Activated B cell treated with CpG ODN at 0.5 μM for 24 hours (primary cell): Measurements from ENCODE around the gene WDFY4. TPM values are rescaled to one million over a fixed set of nuclear protein-coding genes. Genes with fewer than 3 reads are reported as not detected.

Source experiments
- ATAC-seq: fragments of 200-7000 bp; cut with Tn5 transposase; one replicate; pipeline ENCODE4 v1.10.0; 2021; ENCODE audit warnings: low read depth, mild to moderate bottlenecking, moderate library complexity
- CTCF ChIA-PET: fragments of 350-600 bp; sonication (Branson Sonifier 250); formaldehyde crosslinking; loops from one replicate; lab custom pipeline; 2021; ENCODE audit warnings: antibody characterized with exemption; lab: Charles Lee
- POLR2A ChIA-PET: fragments of 350-600 bp; sonication (Branson Sonifier 250); formaldehyde crosslinking; loops from one replicate; lab custom pipeline; 2021; ENCODE audit warnings: antibody characterized with exemption; lab: Charles Lee
- DNase-seq: peaks from one replicate; pipeline ENCODE4 v3.0.0; 2022
- H3K27ac Mint-ChIP-seq: one replicate; pipeline ENCODE4 v1.8.0; 2020; ENCODE audit warnings: mixed read lengths
- H3K27me3 Mint-ChIP-seq: one replicate; pipeline ENCODE4 v1.8.0; 2021; ENCODE audit warnings: mixed read lengths
- H3K36me3 Mint-ChIP-seq: one replicate; pipeline ENCODE4 v1.8.0; 2021; ENCODE audit warnings: low read depth, mixed read lengths
- H3K4me1 Mint-ChIP-seq: one replicate; pipeline ENCODE4 v1.8.0; 2021; ENCODE audit warnings: mixed read lengths
- H3K4me3 Mint-ChIP-seq: one replicate; pipeline ENCODE4 v1.8.0; 2020; ENCODE audit warnings: mild to moderate bottlenecking, mixed read lengths
- H3K9me3 Mint-ChIP-seq: one replicate; pipeline ENCODE4 v1.8.0; 2020; ENCODE audit warnings: mixed read lengths
- intact Hi-C: fragments of 100-400 bp; cut with micrococcal nuclease; formaldehyde crosslinking; loops from one replicate; pipeline ENCODE4 v1.15.1; 2024
- total RNA-seq: library from RNA; stranded (reverse); gene quantifications from 2 replicates; pipeline ENCODE4 v1.2.3, GENCODE V29; 2022
- TF ChIP-seq, protein P1 (sequence below): fragments of 200-600 bp; IDR thresholded peaks from one replicate; pipeline ENCODE4 v1.8.0; 2022; ENCODE audit warnings: antibody characterized with exemption, mild to moderate bottlenecking

Gene WDFY4
- total RNA-seq, 1 donor from 2014 or later = 488 TPM

GRCh38 chr10:48833674-48834073 is 149.0 kb downstream of the WDFY4 start:
- Mint-ChIP-seq H3K9me3 (no peaks in the 10 kb centered on the region), H3K4me3 (no peak overlapping the region), H3K27me3 (no peaks in the 10 kb centered on the region), H3K27ac (no peak overlapping the region), H3K36me3 (peaks cover 98% of the 10 kb centered on the region), H3K4me1 (no peaks in the 10 kb centered on the region)
- TF ChIP-seq, protein P1, sequence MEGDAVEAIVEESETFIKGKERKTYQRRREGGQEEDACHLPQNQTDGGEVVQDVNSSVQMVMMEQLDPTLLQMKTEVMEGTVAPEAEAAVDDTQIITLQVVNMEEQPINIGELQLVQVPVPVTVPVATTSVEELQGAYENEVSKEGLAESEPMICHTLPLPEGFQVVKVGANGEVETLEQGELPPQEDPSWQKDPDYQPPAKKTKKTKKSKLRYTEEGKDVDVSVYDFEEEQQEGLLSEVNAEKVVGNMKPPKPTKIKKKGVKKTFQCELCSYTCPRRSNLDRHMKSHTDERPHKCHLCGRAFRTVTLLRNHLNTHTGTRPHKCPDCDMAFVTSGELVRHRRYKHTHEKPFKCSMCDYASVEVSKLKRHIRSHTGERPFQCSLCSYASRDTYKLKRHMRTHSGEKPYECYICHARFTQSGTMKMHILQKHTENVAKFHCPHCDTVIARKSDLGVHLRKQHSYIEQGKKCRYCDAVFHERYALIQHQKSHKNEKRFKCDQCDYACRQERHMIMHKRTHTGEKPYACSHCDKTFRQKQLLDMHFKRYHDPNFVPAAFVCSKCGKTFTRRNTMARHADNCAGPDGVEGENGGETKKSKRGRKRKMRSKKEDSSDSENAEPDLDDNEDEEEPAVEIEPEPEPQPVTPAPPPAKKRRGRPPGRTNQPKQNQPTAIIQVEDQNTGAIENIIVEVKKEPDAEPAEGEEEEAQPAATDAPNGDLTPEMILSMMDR = no peak
- ChIA-PET POLR2A (no interaction called here), CTCF (interaction anchor here (1.5 kb wide), 1 partner anchor 175 kb away, joined by 9 read pairs; no protein-coding TSS in a partner anchor)
- ATAC-seq = no peak
- intact Hi-C loops = no loop called here
- no peak for DNase-seq

DNA sequence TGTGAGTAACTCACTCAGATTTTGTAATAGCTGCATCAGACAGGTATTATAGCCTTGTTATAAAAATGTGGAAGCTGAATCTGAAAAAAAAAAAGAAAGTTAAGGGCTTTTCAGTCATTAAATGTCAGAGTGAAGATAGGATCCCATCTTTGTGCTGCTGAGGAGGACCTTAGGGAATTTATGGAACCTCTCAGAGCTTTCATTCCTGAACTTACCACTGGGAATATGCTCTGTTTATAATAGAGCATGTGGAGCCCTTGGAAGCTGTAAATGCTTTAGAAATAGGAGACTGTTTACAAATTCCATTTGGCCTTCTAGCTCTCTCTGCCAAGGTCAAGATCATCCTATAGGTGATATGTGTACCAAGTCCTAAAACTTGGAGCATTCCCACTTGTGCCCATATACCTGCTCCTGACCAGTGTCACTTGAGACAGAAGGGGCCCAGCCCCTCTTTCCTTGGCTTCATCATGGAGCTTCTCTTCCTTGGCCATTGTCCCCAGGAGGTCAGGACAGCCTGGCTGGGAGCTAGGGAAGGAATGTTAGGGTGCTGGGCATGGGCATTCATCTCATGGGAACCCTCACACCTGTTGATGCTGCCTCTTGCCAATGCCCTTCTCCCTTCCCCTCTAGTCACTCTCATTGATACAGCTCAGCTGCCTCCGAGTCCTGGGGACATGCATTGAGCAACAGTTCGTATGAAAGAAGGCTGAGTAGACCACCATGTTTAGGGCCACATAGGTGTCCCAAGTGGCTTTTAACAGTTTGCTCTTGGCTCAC is 149.7 kb downstream of the WDFY4 start:
- POLR2A ChIA-PET = no interaction called here

DNA sequence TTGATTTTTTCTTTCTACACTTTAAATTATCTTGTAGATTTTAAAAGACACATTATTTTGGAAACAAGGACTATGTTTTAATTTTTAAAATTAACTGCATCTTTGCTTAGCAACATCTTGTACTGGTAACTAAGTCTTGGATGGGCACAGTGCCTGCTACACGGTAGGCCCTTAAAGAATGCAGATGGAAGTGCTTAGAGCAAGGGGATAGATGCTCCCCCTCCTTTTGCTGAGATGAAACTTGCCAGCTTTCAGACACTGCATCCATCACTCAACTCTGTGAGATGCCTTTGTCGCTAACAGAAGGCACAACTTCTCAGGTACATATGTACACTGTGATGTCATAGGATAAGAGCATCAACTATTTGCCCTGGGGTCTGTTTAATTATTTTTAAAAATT is 151.1 kb downstream of the WDFY4 start:
- Mint-ChIP-seq H3K27me3 (no peaks in the 10 kb centered on the region), H3K36me3 (peaks cover 99% of the 10 kb centered on the region), H3K9me3 (no peaks in the 10 kb centered on the region), H3K4me3 (no peak overlapping the region), H3K27ac (no peak overlapping the region), H3K4me1 (no peaks in the 10 kb centered on the region)
- ATAC-seq (no peak), DNase-seq (no peak)
- POLR2A ChIA-PET = no interaction called here
- TF ChIP-seq, protein P1 = no peak
- CTCF ChIA-PET = no interaction called here
- intact Hi-C loops = no loop called here

More for the DNA sequence above, 149.7 kb downstream of the WDFY4 start:
- TF ChIP-seq, protein P1 = no peak
- CTCF ChIA-PET = interaction anchor here (1.2 to 1.5 kb wide), 2 partner anchors 176 to 283 kb away, joined by 3 to 9 read pairs; no protein-coding TSS in a partner anchor
- Mint-ChIP-seq H3K27ac (no peak overlapping the region), H3K4me3 (no peak overlapping the region), H3K27me3 (no peaks in the 10 kb centered on the region), H3K36me3 (peaks cover 98% of the 10 kb centered on the region), H3K4me1 (no peaks in the 10 kb centered on the region), H3K9me3 (no peaks in the 10 kb centered on the region)
- no peak for ATAC-seq
- DNase-seq = no peak
- intact Hi-C loops = no loop called here

- ChIA-PET CTCF (no interaction called here), POLR2A (no interaction called here)
- TF ChIP-seq, protein P1 = no peak
- H3K9me3 Mint-ChIP-seq = no peaks in the 10 kb centered on the region
- no peak overlapping the region for H3K4me3 Mint-ChIP-seq
- no peaks in the 10 kb centered on the region for H3K4me1 Mint-ChIP-seq
- peaks cover 99% of the 10 kb centered on the region for H3K36me3 Mint-ChIP-seq
- ATAC-seq (no peak), DNase-seq (no peak)
- H3K27me3 Mint-ChIP-seq = no peaks in the 10 kb centered on the region
- intact Hi-C loops = no loop called here
- H3K27ac Mint-ChIP-seq = no peak overlapping the region
Measured at GRCh38 chr10:48836605-48837004, 151.9 kb downstream of the WDFY4 start.

DNA sequence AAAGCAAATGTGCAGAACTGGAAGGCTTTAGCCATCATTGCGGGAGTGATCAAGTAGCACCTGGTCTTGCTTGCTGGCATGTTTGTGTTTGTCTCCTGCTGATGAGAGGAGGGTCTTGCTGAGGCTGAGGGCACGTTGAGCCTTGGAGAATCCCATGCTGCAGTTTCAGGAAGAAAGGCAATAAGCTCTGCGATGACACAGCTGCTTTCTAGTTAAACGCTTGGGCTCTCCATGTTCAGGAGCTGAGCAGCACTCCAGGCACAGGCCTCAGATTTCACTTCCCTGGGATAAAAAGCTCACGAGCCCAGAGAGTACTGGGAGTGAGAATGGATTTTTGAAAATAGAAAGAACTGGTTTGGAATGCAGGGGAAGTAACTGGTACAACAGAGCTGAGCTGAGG is 154.2 kb downstream of the WDFY4 start:
- Mint-ChIP-seq H3K27ac (no peak overlapping the region), H3K4me3 (no peak overlapping the region), H3K27me3 (no peaks in the 10 kb centered on the region), H3K9me3 (no peaks in the 10 kb centered on the region), H3K36me3 (peaks cover 98% of the 10 kb centered on the region), H3K4me1 (no peaks in the 10 kb centered on the region)
- intact Hi-C loops = no loop called here
- DNase-seq (no peak), ATAC-seq (no peak)
- POLR2A ChIA-PET = no interaction called here
- TF ChIP-seq, protein P1 = no peak
- CTCF ChIA-PET = no interaction called here
